Ectodermal cell (in vitro differentiated cells): Measurements from ENCODE around the gene BRICD5. TPM values are rescaled to one million over a fixed set of nuclear protein-coding genes. Genes with fewer than 3 reads are reported as not detected.
"Not testable (repeated sequence)": the region's sequence is repeated elsewhere in the genome, so short reads cannot be mapped to it uniquely, and the experiment has no call there.

Source experiments
- H3K27ac ChIP-seq: 2 replicates; pipeline ENCODE4 v1.7.0; 2013; ENCODE audit warnings: mild to moderate bottlenecking, low read depth, low read length; ENCODE audit not compliant: insufficient read depth, poor library complexity, severe bottlenecking
- H3K27me3 ChIP-seq: 2 replicates; pipeline ENCODE4 v1.7.0; 2013; ENCODE audit warnings: mild to moderate bottlenecking, low read length; ENCODE audit not compliant: insufficient read depth, control insufficient read depth, poor library complexity, severe bottlenecking
- H3K36me3 ChIP-seq: one replicate; pipeline ENCODE4 v1.7.0; 2013; ENCODE audit warnings: low read length; ENCODE audit not compliant: control insufficient read depth, insufficient read depth
- H3K4me1 ChIP-seq: one replicate; pipeline ENCODE4 v1.7.0; 2013; ENCODE audit warnings: low read length; ENCODE audit not compliant: control insufficient read depth, insufficient read depth
- H3K4me3 ChIP-seq: 2 replicates; pipeline ENCODE4 v1.7.0; 2013; ENCODE audit warnings: low read depth, low read length, control low read depth; ENCODE audit not compliant: insufficient read depth
- H3K9me3 ChIP-seq: 2 replicates; pipeline ENCODE4 v1.7.0; 2013; ENCODE audit warnings: mild to moderate bottlenecking, low read length, moderate library complexity; ENCODE audit not compliant: control insufficient read depth
- WGBS, 2 experiments: methylation state at CpG; one replicate each; pipeline ENCODE4 v1.1.7; 2013; ENCODE audit warnings: missing lambda C conversion rate in 2 of 2; 5-methylcytosine and 5-hydroxymethylcytosine counted together
- polyA plus RNA-seq, 4 experiments: library from polyadenylated mRNA; stranded (reverse); fragments of 50-300 nt; gene quantifications; one replicate each; pipeline ENCODE4 v1.2.3, GENCODE V29; 2013

Gene BRICD5
- 18.1 TPM for polyA plus RNA-seq (2013, experiment 1 of 4)
- polyA plus RNA-seq (2013, experiment 2 of 4) = 17.1 TPM
- 15.4 TPM for polyA plus RNA-seq (2013, experiment 3 of 4)
- 17.4 TPM for polyA plus RNA-seq (2013, experiment 4 of 4)

- H3K4me1 ChIP-seq = peaks cover 12% of the 10 kb centered on the region
- 87 to 89% methylated on average over 24 of the region's 24 CpGs for WGBS, 2 experiments
- peaks cover 28% of the 10 kb centered on the region for H3K36me3 ChIP-seq
- H3K4me3 ChIP-seq = no peak within 1 kb of the TSS
- no peak within 1 kb of the TSS for H3K27ac ChIP-seq
- H3K27me3 ChIP-seq = no peaks in the 10 kb centered on the region
- H3K9me3 ChIP-seq = no peaks in the 10 kb centered on the region
Observed at GRCh38 chr16:2210386-2211365, at the start of gene BRICD5. BRICD5 (minus strand) TSS chr16:2210863; CDS start chr16:2210833, 30 bp downstream.

DNA sequence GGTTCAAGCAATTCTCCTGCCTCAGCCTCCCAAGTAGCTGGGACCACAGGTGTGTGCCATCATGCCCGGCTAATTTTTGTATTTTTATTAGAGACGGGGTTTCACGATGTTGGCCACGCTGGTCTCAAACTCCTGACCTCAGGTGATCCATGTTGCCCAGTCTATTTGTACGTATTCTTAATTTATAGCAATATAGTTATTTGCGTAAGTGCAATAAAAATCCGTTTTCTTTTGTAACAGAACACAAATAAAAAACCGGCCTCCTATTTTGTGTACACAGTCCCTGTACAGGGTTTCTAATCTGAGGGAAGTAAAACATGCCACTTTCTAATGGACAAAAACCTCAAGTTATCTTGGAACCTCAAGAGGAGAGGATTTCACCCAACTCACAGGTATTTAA is 49.6 kb upstream of the BRICD5 start:
- peaks cover 66% of the 10 kb centered on the region for H3K36me3 ChIP-seq
- no peak overlapping the region for H3K27ac ChIP-seq
- H3K4me1 ChIP-seq = no peaks in the 10 kb centered on the region
- H3K9me3 ChIP-seq = no peaks in the 10 kb centered on the region
- no peak overlapping the region for H3K4me3 ChIP-seq
- no peaks in the 10 kb centered on the region for H3K27me3 ChIP-seq
- 96 to 97% methylated on average over 8 of the region's 8 CpGs for WGBS, 2 experiments

DNA sequence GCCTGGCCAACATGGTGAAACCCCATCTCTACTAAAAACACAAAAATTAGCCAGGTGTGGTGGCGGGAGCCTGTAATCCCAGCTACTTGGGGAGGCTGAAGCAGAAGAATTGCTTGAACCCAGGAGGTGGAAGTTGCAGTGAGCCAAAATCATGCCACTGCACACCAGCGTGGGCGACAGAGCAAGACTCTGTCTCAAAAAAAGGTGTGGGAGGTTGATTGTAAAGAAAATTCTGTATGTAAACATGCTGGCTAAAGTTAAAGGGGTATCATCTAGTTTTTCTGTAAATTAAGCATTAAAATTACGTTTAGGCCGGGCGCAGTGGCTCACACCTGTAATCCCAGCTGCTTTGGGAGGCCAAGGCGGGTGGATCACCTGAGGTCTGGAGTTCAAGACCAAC is 47.9 kb upstream of the BRICD5 start:
- WGBS, 2 experiments = 94 to 95% methylated on average over 7 of the region's 7 CpGs
- H3K4me3 ChIP-seq, H3K4me1 ChIP-seq, H3K9me3 ChIP-seq, H3K27me3 ChIP-seq, H3K27ac ChIP-seq: not testable (repeated sequence)
- H3K36me3 ChIP-seq = peaks cover 77% of the 10 kb centered on the region

- 91 to 97% methylated on average over 5 to 6 of the region's 6 CpGs for WGBS, 2 experiments
- Histone ChIP-seq H3K4me3 (no peak overlapping the region), H3K27me3 (no peaks in the 10 kb centered on the region), H3K36me3 (peaks cover 78% of the 10 kb centered on the region), H3K9me3 (no peaks in the 10 kb centered on the region), H3K4me1 (no peaks in the 10 kb centered on the region), H3K27ac (no peak overlapping the region)
Observed at GRCh38 chr16:2257726-2258125, 47.1 kb upstream of the BRICD5 start.

- WGBS, 2 experiments = 93 to 95% methylated on average over 12 of the region's 12 CpGs
- H3K27me3 ChIP-seq = no peaks in the 10 kb centered on the region
Observed at GRCh38 chr16:2256531-2257140, 46.0 kb upstream of the BRICD5 start.

GRCh38 chr16:2253293-2253692 is 42.6 kb upstream of the BRICD5 start:
- no peaks in the 10 kb centered on the region for H3K9me3 ChIP-seq
- H3K27ac ChIP-seq = no peak overlapping the region
- H3K4me1 ChIP-seq = peaks cover 7% of the 10 kb centered on the region
- H3K4me3 ChIP-seq = no peak overlapping the region
- H3K27me3 ChIP-seq = no peaks in the 10 kb centered on the region
- H3K36me3 ChIP-seq = peaks cover 42% of the 10 kb centered on the region
- WGBS, 2 experiments = 96% methylated on average over 11 of the region's 11 CpGs

More at GRCh38 chr16:2256531-2257140, 46.0 kb upstream of the BRICD5 start:
- Histone ChIP-seq H3K4me3 (no peak overlapping the region), H3K27ac (no peak overlapping the region), H3K4me1 (peaks cover 7% of the 10 kb centered on the region), H3K9me3 (no peaks in the 10 kb centered on the region), H3K36me3 (peaks cover 69% of the 10 kb centered on the region)

- H3K27me3 ChIP-seq = no peaks in the 10 kb centered on the region
- peaks cover 7% of the 10 kb centered on the region for H3K4me1 ChIP-seq
- H3K4me3 ChIP-seq = no peak overlapping the region
- H3K36me3 ChIP-seq = peaks cover 39% of the 10 kb centered on the region
- WGBS, 2 experiments = 93 to 96% methylated on average over 6 to 7 of the region's 7 CpGs
- H3K27ac ChIP-seq = no peak overlapping the region
- H3K9me3 ChIP-seq = no peaks in the 10 kb centered on the region
Observed at GRCh38 chr16:2252806-2253148, 42.1 kb upstream of the BRICD5 start.

DNA sequence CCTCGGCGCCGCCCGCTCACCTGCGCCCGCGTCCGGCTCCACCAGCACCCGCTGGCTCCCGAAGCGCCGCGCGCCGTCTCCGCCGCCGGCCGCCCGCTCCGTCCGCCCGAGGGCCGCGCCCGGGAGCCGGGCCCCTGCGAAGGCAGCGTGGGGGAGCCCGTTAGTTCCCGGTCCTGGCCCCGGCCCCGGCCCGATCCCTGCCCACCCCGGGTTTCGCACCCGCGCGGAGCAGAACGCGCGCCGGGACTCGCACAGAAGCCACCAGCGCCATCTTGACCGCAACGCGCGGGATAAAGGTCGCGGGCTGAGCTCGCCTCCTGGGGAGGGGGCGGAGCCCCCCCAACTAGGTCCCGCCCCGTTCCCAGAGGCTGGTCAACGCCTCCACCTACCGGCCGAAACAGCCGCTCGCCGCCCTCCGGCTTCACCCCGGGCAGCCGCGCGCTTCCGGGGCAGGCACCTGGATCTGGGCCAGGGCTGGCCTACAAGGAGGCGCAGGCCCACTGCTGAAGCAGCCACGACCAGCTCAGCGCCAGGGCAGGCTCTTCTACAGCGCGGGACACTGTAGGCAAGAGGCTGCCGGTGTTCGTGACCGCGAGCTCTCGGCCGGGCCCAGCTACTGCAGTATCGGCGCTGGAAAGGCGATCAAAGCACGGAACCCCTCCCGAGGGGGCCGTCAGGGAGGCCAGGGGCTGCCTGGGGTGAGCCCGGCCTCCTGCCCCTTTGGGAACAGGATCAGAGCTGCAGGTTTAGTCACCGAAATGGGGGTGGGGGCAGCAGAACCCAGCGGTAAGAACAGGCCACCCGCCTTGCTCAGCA is 40.8 kb upstream of the BRICD5 start, which contains the start of gene ECI1:
ECI1 (minus strand) TSS at position 292 of the 816 bp plus-strand sequence; CDS start at position 271, 21 bp downstream.
- Histone ChIP-seq H3K36me3 (peaks cover 37% of the 10 kb centered on the region), H3K27ac (peak within 1 kb of the TSS; percentile 94), H3K4me1 (peaks cover 7% of the 10 kb centered on the region), H3K27me3 (no peaks in the 10 kb centered on the region), H3K4me3 (peak within 1 kb of the TSS; percentile 67), H3K9me3 (no peaks in the 10 kb centered on the region)
- 4% methylated on average over 88 of the region's 88 CpGs for WGBS, 2 experiments

DNA sequence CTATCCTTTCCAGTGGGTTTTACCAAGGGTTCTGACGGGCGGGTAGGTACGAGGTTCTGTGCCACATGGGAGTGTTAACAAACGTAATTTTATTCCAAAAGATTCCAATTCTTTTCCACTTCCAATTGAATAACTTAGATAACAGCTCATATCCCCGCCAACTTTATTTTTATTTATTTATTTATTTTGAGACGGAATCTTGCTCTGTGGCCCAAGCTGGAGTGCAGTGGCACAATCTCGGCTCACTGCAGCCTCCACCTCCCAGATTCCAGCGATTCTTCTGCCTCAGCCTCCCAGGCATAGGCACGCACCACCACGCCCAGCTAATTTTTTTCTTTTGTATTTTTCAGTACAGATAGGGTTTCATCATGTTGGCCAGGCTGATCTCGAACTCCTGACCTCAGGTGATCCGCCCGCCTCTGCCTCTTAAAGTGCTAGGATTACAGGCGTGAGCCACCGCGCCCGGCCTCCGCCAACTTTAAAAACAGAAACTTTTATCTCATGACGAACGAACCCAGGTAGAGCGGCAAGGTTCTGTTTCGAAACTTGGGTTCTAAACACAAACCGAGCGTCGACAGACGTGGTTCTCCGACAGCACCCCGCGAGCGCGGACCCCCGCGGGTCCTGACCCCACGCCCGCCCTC is 40.1 kb upstream of the BRICD5 start:
- 5 to 6% methylated on average over 34 to 35 of the region's 35 CpGs for WGBS, 2 experiments
- H3K9me3 ChIP-seq = no peaks in the 10 kb centered on the region
- no peak overlapping the region for H3K27ac ChIP-seq
- H3K4me1 ChIP-seq = peaks cover 7% of the 10 kb centered on the region
- peaks cover 36% of the 10 kb centered on the region for H3K36me3 ChIP-seq
- peak overlapping the region; percentile 67 for H3K4me3 ChIP-seq
- H3K27me3 ChIP-seq = no peaks in the 10 kb centered on the region
